OCI-LY7 (cell line): Measurements from ENCODE around the gene FGD5. TPM values are rescaled to one million over a fixed set of nuclear protein-coding genes. Genes with fewer than 3 reads are reported as not detected.

Source experiments
- BruUV-seq: library from RNA; stranded (reverse); fragments of 400-500 nt; replicated peaks from 2 replicates; lab custom pipeline; 2021; lab: Mats Ljungman, UMichigan
- CTCF ChIA-PET: fragments of 300-600 bp; sonication (Branson Sonifier 250); formaldehyde crosslinking; loops from one replicate; lab custom pipeline; 2022; ENCODE audit warnings: antibody characterized with exemption; ENCODE audit not compliant: unreplicated experiment; lab: Charles Lee
- POLR2A ChIA-PET: fragments of 300-600 bp; sonication (Branson Sonifier 250); formaldehyde crosslinking; loops from one replicate; lab custom pipeline; 2022; ENCODE audit warnings: antibody characterized with exemption; lab: Charles Lee
- DNase-seq: peaks from one replicate; pipeline ENCODE4 v3.0.0-alpha.2; 2015; ENCODE audit warnings: low spot score
- H2AFZ ChIP-seq: fragments of 200-600 bp; sonication (generic), shearing (Covaris generic); 2 replicates; pipeline ENCODE4 v1.6.1; 2014; ENCODE audit warnings: mild to moderate bottlenecking, antibody characterized with exemption, low read length, moderate library complexity
- H3K27ac ChIP-seq: fragments of 200-600 bp; sonication (generic); 2 replicates; pipeline ENCODE4 v1.5.1; 2014; ENCODE audit warnings: mixed run types, low read depth, mild to moderate bottlenecking, moderate library complexity, low read length, inconsistent platforms; ENCODE audit not compliant: poor library complexity, severe bottlenecking
- H3K36me3 ChIP-seq: fragments of 200-600 bp; sonication (generic); 2 replicates; pipeline ENCODE4 v1.6.1; 2014; ENCODE audit warnings: mild to moderate bottlenecking, antibody characterized with exemption, low read length, moderate library complexity, mixed read lengths; ENCODE audit not compliant: insufficient read depth
- H3K4me1 ChIP-seq: fragments of 200-600 bp; sonication (generic); 2 replicates; pipeline ENCODE4 v1.5.1; 2014; ENCODE audit warnings: mild to moderate bottlenecking, low read length; ENCODE audit not compliant: insufficient read depth, poor library complexity, severe bottlenecking
- H3K4me2 ChIP-seq: fragments of 200-600 bp; sonication (generic); 2 replicates; pipeline ENCODE4 v1.6.1; 2014; ENCODE audit warnings: mild to moderate bottlenecking, low read length
- H3K4me3 ChIP-seq: fragments of 200-600 bp; sonication (generic); 2 replicates; pipeline ENCODE4 v1.5.1; 2014; ENCODE audit warnings: mild to moderate bottlenecking, low read depth, low read length; ENCODE audit not compliant: poor library complexity, severe bottlenecking
- H3K79me2 ChIP-seq: fragments of 200-600 bp; sonication (generic); 2 replicates; pipeline ENCODE4 v1.6.1; 2016; ENCODE audit warnings: low read depth, mild to moderate bottlenecking, low read length, moderate library complexity, mixed read lengths; ENCODE audit not compliant: insufficient read depth
- H3K9me2 ChIP-seq: fragments of 200-600 bp; sonication (generic); 2 replicates; pipeline ENCODE4 v1.6.1; 2016; ENCODE audit warnings: mild to moderate bottlenecking, low read length, mixed read lengths; ENCODE audit not compliant: insufficient read depth
- H3K9me3 ChIP-seq: fragments of 200-600 bp; sonication (generic); 2 replicates; pipeline ENCODE4 v1.6.1; 2014; ENCODE audit warnings: mild to moderate bottlenecking, mixed run types, low read length, mixed read lengths
- H4K20me1 ChIP-seq: fragments of 200-600 bp; sonication (generic); 2 replicates; pipeline ENCODE4 v1.6.1; 2014; ENCODE audit warnings: mild to moderate bottlenecking, antibody characterized with exemption, low read length, moderate library complexity, mixed read lengths; ENCODE audit not compliant: insufficient read depth
- EZH2phosphoT487 ChIP-seq: fragments of 200-600 bp; sonication (generic); IDR thresholded peaks from 2 replicates; pipeline ENCODE4 v1.6.1; 2018; ENCODE audit warnings: low read depth, borderline replicate concordance, mild to moderate bottlenecking, mixed run types, antibody characterized with exemption, low read length, moderate library complexity, mixed read lengths
- intact Hi-C: fragments of 100-400 bp; cut with micrococcal nuclease; formaldehyde crosslinking; loops from one replicate; pipeline ENCODE4 v1.10.0; 2022; ENCODE audit not compliant: unreplicated experiment
- total RNA-seq, 2 experiments: library from RNA; depleted of rRNA in 1 of 2; stranded (reverse); fragments of >200 nt in 1 of 2; shearing (Covaris generic) in 1 of 2; gene quantifications; 2 replicates each; pipeline ENCODE4 v1.2.3, GENCODE V29; 2014 to 2022
- TF ChIP-seq, protein P1 (sequence below): fragments of 200-600 bp; sonication (generic); conservative IDR thresholded peaks from 2 replicates; pipeline ENCODE4 v1.5.1; 2014; ENCODE audit warnings: mild to moderate bottlenecking, antibody characterized with exemption, low read length, moderate library complexity, mixed read lengths

FGD5 gene
- total RNA-seq, 2 experiments from 2014 or later, result 0.09 to 0.21 TPM

GRCh38 chr3:14786369-14786768, 32.4 kb upstream of the FGD5 start:
- Histone ChIP-seq H3K4me3 (no peak overlapping the region), H3K4me1 (no peaks in the 10 kb centered on the region), H3K9me3 (no peaks in the 10 kb centered on the region), H2AFZ (no peak overlapping the region), H3K27ac (no peak overlapping the region), H3K36me3 (no peaks in the 10 kb centered on the region), H3K9me2 (no peaks in the 10 kb centered on the region), H3K4me2 (no peak overlapping the region), H3K79me2 (no peaks in the 10 kb centered on the region), H4K20me1 (no peaks in the 10 kb centered on the region)
- TF ChIP-seq, protein P1, sequence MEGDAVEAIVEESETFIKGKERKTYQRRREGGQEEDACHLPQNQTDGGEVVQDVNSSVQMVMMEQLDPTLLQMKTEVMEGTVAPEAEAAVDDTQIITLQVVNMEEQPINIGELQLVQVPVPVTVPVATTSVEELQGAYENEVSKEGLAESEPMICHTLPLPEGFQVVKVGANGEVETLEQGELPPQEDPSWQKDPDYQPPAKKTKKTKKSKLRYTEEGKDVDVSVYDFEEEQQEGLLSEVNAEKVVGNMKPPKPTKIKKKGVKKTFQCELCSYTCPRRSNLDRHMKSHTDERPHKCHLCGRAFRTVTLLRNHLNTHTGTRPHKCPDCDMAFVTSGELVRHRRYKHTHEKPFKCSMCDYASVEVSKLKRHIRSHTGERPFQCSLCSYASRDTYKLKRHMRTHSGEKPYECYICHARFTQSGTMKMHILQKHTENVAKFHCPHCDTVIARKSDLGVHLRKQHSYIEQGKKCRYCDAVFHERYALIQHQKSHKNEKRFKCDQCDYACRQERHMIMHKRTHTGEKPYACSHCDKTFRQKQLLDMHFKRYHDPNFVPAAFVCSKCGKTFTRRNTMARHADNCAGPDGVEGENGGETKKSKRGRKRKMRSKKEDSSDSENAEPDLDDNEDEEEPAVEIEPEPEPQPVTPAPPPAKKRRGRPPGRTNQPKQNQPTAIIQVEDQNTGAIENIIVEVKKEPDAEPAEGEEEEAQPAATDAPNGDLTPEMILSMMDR, result no peak
- TF ChIP-seq EZH2phosphoT487, result no peak
- DNase-seq, result no peak
- intact Hi-C loops, result loop anchor here (10.0 kb wide), 1 partner anchor 282 kb away; no protein-coding TSS in a partner anchor
- no TSS peak for BruUV-seq
- ChIA-PET POLR2A (no interaction called here), CTCF (no interaction called here)

DNA sequence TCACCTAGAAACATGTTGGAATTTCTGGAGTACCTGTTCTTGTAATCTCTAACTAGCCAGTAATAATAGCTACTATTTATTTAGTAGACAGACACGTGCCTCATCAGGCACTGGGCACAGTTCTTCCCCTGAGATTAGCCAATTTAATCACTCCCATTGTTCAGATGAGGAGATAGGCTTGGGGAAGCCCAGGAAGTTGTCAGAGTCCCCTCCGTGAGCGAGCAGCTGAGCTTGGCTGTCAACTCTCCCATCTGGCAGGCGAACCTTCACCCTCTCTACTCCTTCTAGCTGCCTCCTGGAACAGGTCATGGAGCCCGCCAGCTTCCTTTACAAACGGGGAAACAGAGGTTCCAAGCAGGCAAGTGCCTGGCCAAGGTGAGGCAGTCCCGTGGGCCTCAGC, 31.1 kb upstream of the FGD5 start:
- no TSS peak for BruUV-seq
- CTCF ChIA-PET, result interaction anchor here (1.0 kb wide), 1 partner anchor 144 kb away, joined by 3 read pairs; no protein-coding TSS in a partner anchor

GRCh38 chr3:14788644-14789043, 30.1 kb upstream of the FGD5 start:
- BruUV-seq, result no TSS peak
- POLR2A ChIA-PET, result interaction anchor here (0.5 kb wide), 1 partner anchor 39 kb away, joined by 3 read pairs; no protein-coding TSS in a partner anchor
- Histone ChIP-seq H3K9me3 (no peaks in the 10 kb centered on the region), H2AFZ (no peak overlapping the region), H3K4me2 (no peak overlapping the region; the same call in 1 of the 2 replicates), H4K20me1 (no peaks in the 10 kb centered on the region), H3K4me3 (no peak overlapping the region), H3K27ac (no peak overlapping the region), H3K79me2 (no peaks in the 10 kb centered on the region), H3K4me1 (no peaks in the 10 kb centered on the region), H3K36me3 (no peaks in the 10 kb centered on the region), H3K9me2 (no peaks in the 10 kb centered on the region)
- CTCF ChIA-PET, result interaction anchor here (1.0 kb wide), 1 partner anchor 143 kb away, joined by 3 read pairs; no protein-coding TSS in a partner anchor
- TF ChIP-seq EZH2phosphoT487, result no peak
- TF ChIP-seq, protein P1, result no peak
- DNase-seq, result peak; percentile 11
- intact Hi-C loops, result loop anchor here (10.0 kb wide), 1 partner anchor 284 kb away; no protein-coding TSS in a partner anchor

More for the DNA sequence above, 31.1 kb upstream of the FGD5 start:
- intact Hi-C loops, result loop anchor here (10.0 kb wide), 1 partner anchor 283 kb away; no protein-coding TSS in a partner anchor
- Histone ChIP-seq H3K4me2 (no peak overlapping the region), H3K27ac (no peak overlapping the region), H3K79me2 (no peaks in the 10 kb centered on the region), H2AFZ (no peak overlapping the region), H3K9me2 (no peaks in the 10 kb centered on the region), H3K9me3 (no peaks in the 10 kb centered on the region), H3K4me1 (no peaks in the 10 kb centered on the region), H4K20me1 (no peaks in the 10 kb centered on the region), H3K36me3 (no peaks in the 10 kb centered on the region), H3K4me3 (no peak overlapping the region)
- TF ChIP-seq EZH2phosphoT487, result no peak
- TF ChIP-seq, protein P1, result no peak
- POLR2A ChIA-PET, result interaction anchor here (0.6 to 0.7 kb wide), 2 partner anchors 115 to 134 kb away, joined by 3 read pairs; no protein-coding TSS in a partner anchor
- DNase-seq, result no peak
